Heart right ventricle (tissue), 16 donors: Measurements from ENCODE around the gene MED19. TPM values are rescaled to one million over a fixed set of nuclear protein-coding genes. Genes with fewer than 3 reads are reported as not detected.

Experiments used
- ATAC-seq, 8 donors: fragments of 200-7000 bp; cut with Tn5 transposase; one replicate each; pipeline ENCODE4 v1.9.1; 2020; ENCODE audit warnings: mild to moderate bottlenecking in 8 of 8, moderate library complexity in 8 of 8, moderate number of reproducible peaks in 1 of 8
- DNase-seq, 2 donors: peaks; one replicate each; pipeline ENCODE4 v3.0.0-alpha.2; 2020
- H3K27ac ChIP-seq, 10 donors: fragments of 200-600 bp; sonication (generic) in 2 of 10; one replicate each; pipeline versions ENCODE4 v1.5.0 to v1.8.0; 2020 to 2022; ENCODE audit warnings: mild to moderate bottlenecking in 3 of 10
- H3K27me3 ChIP-seq, 7 donors: fragments of 200-600 bp; one replicate each; pipeline ENCODE4 v1.8.0; 2021 to 2022; ENCODE audit warnings: mild to moderate bottlenecking in 2 of 7
- H3K36me3 ChIP-seq, 9 donors: fragments of 200-600 bp; sonication (generic) in 1 of 9; one replicate each; pipeline versions ENCODE4 v1.5.0 to v1.8.0; 2020 to 2022; ENCODE audit warnings: mild to moderate bottlenecking in 2 of 9
- H3K4me1 ChIP-seq, 9 donors: fragments of 200-600 bp; sonication (generic) in 1 of 9; one replicate each; pipeline versions ENCODE4 v1.5.0 to v1.8.0; 2020 to 2022; ENCODE audit warnings: mild to moderate bottlenecking in 4 of 9
- H3K4me3 ChIP-seq, 10 donors: fragments of 200-600 bp; sonication (generic) in 2 of 10; one replicate each; pipeline versions ENCODE4 v1.5.0 to v1.8.0; 2020 to 2022; ENCODE audit warnings: mild to moderate bottlenecking in 7 of 10, moderate library complexity in 2 of 10
- H3K9me3 ChIP-seq, 11 donors: fragments of 200-600 bp in 10 of 11; sonication (generic) in 2 of 11; one replicate each; pipeline versions ENCODE4 v1.5.0 to v1.8.0; 2013 to 2022; ENCODE audit warnings: mild to moderate bottlenecking in 2 of 11, control low read depth in 1 of 11, moderate library complexity in 1 of 11
- WGBS, 2 donors: extraction: QIAGEN DNeasy Blood & Tissue Kit; methylation state at CpG; one replicate each; pipeline ENCODE4 v1.1.7; 2013; ENCODE audit warnings: inconsistent platforms in 1 of 2; 5-methylcytosine and 5-hydroxymethylcytosine counted together
- intact Hi-C, 10 donors: fragments of 100-400 bp; cut with DNase I; formaldehyde crosslinking; loops; one replicate each; pipeline versions ENCODE4 v1.11.1 to v1.14.2; 2022
- polyA plus RNA-seq, 2 donors: library from polyadenylated mRNA; stranded (reverse); fragments of 200-250 nt; gene quantifications; one replicate each; pipeline ENCODE4 v1.2.3, GENCODE V29; 2013
- total RNA-seq, 10 donors: library from RNA; stranded (reverse); fragmentation: NEBNext Ultra II Directional in 3 of 10; extraction: Animal tissue kit (Norgen Biotek cat#: 25700) in 3 of 10; gene quantifications; one replicate each; pipeline versions ENCODE4 v1.2.1 to v1.2.4, GENCODE V29; 2021 to 2023
- TF ChIP-seq, protein P1 (sequence below), 9 donors: fragments of 200-600 bp; sonication (generic) in 2 of 9; IDR thresholded peaks; one replicate each; pipeline versions ENCODE4 v1.5.0 to v1.8.0; 2021 to 2022; ENCODE audit warnings: antibody characterized with exemption in 9 of 9, mild to moderate bottlenecking in 5 of 9, moderate library complexity in 1 of 9
- donor health status: Arrhythmogenic right ventricular cardiomyopathy.
- donor health status: ischemic (EF 13 %, LVEDD 7.1; RV severe dilation, severe dysfunction).
- donor health status: healthy with polysubstance abuse.
- donor health status: DM: no; HTN: yes; CAD: no.
- donor health status: DM: no; HTN: no; CAD: no.
- donor health status: ischemic (EF 25% LVEDD 6.9; RV normal size, moderate dysfunction).
- donor health status: ischemic (EF 25% LVEDD 5.7; RV mildly dilated, moderate dysfunction).
- donor health status: healthy.
- donor health status: DM: yes; HTN: yes; CAD: no.
- donor health status: Ischemic cardiomyopathy.
- donor health status: ischemic (EF 35%, LVEDD 5.7; RV mildly dilated, moderate dysfunction).
- donor health status: nonischemic (EF 11% LVEDD 7.7; RV severe dilation, severe dysfunction).
- donor health status: DM: yes; HTN: yes; CAD: no.
- donor health status: PGD.
- donor health status: ischemic (EF 29% LVEDD 5.4; RV normal size, mild dysfunction).
- donor health status: nonischemic (EF 23%, LVEDD 6.1; RV moderate dilation, normal function).

The MED19 gene
- total and polyA plus RNA-seq, 12 donors = 5.2 to 18.3 (median 8.4) TPM

DNA sequence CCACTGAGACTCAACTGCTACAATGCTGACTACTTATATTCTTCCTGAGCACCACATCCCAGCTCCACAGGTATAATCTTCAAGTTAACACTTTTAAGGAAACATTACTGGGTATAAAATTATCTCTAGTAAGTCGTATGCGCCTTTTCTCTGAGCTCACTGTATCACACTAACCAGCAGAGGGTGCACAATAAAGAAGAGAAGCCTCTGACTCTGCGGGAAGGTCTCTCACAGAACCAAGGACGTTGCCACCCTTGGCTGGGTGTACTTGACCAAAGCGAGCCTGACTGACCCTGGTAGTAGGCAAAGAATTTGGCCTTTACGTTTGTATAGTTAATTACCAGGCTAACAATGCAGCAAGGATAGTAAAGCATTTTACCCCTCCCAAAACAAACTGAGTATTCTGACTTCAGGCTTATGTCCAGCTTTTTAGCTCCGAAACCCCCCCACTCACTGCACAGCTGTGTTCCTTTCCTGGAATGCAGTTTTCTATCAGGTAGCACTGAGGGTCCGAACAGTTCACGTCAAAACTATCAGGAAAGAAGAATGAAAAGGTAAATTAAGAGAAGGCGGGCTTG is 39.8 kb upstream of the MED19 start, which contains the start of gene BTBD18:
BTBD18 (minus strand) TSS at position 144 of the 578 bp plus-strand sequence. CDS start 631 bp downstream, outside the sequence.
- no peaks in the 10 kb centered on the region for H3K27me3 ChIP-seq
- peak; percentile 61 to 89 (median 85) for ATAC-seq
- peaks cover 0 to 10% (median 6%) of the 10 kb centered on the region in 9 donors for H3K4me1 ChIP-seq
- no peaks in the 10 kb centered on the region for H3K9me3 ChIP-seq
- intact Hi-C loops = loop anchor here in 6 of 10 donors (2.0 to 10.0 kb wide), 4 partner anchors 49 to 766 kb away; no protein-coding TSS in a partner anchor
- peak in 1 of 2 donors; percentile 23 for DNase-seq
- 47 to 49% methylated on average over 10 of the region's 10 CpGs for WGBS, 2 donors
- no peak within 1 kb of the TSS for H3K4me3 ChIP-seq
- peaks cover 0 to 31% (median 0%) of the 10 kb centered on the region in 9 donors for H3K36me3 ChIP-seq
- H3K27ac ChIP-seq = peak within 1 kb of the TSS in 4 of 10 donors; percentile 7 to 61 (median 55)
- TF ChIP-seq, protein P1, sequence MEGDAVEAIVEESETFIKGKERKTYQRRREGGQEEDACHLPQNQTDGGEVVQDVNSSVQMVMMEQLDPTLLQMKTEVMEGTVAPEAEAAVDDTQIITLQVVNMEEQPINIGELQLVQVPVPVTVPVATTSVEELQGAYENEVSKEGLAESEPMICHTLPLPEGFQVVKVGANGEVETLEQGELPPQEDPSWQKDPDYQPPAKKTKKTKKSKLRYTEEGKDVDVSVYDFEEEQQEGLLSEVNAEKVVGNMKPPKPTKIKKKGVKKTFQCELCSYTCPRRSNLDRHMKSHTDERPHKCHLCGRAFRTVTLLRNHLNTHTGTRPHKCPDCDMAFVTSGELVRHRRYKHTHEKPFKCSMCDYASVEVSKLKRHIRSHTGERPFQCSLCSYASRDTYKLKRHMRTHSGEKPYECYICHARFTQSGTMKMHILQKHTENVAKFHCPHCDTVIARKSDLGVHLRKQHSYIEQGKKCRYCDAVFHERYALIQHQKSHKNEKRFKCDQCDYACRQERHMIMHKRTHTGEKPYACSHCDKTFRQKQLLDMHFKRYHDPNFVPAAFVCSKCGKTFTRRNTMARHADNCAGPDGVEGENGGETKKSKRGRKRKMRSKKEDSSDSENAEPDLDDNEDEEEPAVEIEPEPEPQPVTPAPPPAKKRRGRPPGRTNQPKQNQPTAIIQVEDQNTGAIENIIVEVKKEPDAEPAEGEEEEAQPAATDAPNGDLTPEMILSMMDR (IDR thresholded peaks at IDR 0.05) = peak; percentile 29 to 65 (median 59)

DNA sequence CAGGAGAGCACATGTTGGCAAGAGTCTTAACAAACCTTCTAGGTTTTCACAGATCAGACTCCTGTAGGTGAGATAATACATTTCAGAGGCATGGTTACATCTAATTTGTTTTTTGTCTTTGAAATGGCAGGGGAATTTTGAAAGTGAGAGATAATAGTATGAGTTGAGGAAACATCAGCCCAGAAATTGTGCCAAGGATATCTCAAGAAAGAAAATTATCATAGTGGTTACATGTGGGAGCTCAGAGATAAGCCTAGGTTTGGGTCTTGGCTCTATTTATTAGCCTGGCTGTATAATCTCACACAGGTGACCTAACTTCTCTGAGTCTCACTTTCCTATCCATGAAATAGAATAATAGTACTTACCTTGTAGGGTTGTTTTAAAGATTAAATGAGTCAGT is 39.2 kb upstream of the MED19 start:
- intact Hi-C loops = loop anchor here in 5 of 10 donors (2.0 to 10.0 kb wide), 4 partner anchors 50 to 766 kb away; no protein-coding TSS in a partner anchor
- no peak for ATAC-seq
- no peaks in the 10 kb centered on the region for H3K9me3 ChIP-seq
- TF ChIP-seq, protein P1 (IDR thresholded peaks at IDR 0.05) = no peak
- no peak for DNase-seq
- peak overlapping the region in 3 of 10 donors; percentile 54 to 61 (median 56) for H3K27ac ChIP-seq
- no peak overlapping the region for H3K4me3 ChIP-seq
- H3K36me3 ChIP-seq = peaks cover 0 to 36% (median 0%) of the 10 kb centered on the region in 9 donors
- no peaks in the 10 kb centered on the region for H3K27me3 ChIP-seq
- H3K4me1 ChIP-seq = peaks cover 0 to 10% (median 6%) of the 10 kb centered on the region in 9 donors

DNA sequence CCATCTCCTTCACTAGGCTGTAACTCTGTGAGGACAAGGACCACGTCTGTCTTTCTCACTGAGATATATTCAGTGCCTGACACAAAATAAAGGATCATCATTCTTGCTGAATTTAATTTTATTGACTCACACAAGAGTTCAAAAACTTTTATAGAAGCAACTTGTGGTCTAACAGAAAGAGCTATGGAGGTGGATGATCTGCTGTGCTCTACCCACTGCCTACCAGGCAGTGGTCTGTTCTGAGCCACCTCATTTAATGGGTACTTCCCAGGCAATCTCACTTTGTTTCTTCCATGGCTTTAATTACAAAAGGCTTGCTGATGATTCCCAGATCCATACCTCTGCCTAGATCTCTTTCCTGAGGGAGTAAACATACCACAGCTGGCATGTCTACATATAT is 34.9 kb upstream of the MED19 start:
- no peaks in the 10 kb centered on the region for H3K9me3 ChIP-seq
- H3K27me3 ChIP-seq = no peaks in the 10 kb centered on the region
- TF ChIP-seq, protein P1 (IDR thresholded peaks at IDR 0.05) = no peak
- 70 to 88% methylated on average over 1 of the region's 1 CpG for WGBS, 2 donors
- no peak overlapping the region for H3K27ac ChIP-seq
- DNase-seq (no peak), ATAC-seq (no peak)
- no peak overlapping the region for H3K4me3 ChIP-seq
- peaks cover 2 to 25% (median 19%) of the 10 kb centered on the region in 9 donors for H3K4me1 ChIP-seq
- intact Hi-C loops = loop anchor here in 2 of 10 donors (10.0 kb wide), 2 partner anchors 58 to 768 kb away; no protein-coding TSS in a partner anchor
- H3K36me3 ChIP-seq = peaks cover 0 to 73% (median 20%) of the 10 kb centered on the region in 9 donors

DNA sequence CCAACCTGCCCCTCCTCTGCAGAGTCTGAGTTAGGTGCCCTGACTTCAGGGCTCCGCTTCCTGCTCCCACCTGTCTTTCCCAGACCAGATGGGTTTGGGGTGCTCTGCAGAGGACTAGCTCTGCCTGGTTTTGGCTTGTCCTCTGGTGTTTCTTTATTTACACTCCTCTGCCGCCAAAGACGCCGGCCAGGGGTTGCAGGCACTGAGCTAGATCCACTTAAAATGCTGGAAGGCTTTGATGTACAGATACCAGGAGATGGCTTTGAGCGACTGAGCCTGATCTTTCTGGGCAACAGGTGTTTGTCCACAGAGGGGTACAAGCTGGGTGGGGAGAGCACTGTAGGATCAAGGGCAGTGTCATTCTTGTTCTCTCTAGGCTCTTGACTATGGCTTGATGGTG is 33.2 kb upstream of the MED19 start:
- Histone ChIP-seq H3K4me1 (peaks cover 2 to 28% (median 22%) of the 10 kb centered on the region in 9 donors), H3K4me3 (no peak overlapping the region), H3K27ac (no peak overlapping the region), H3K27me3 (no peaks in the 10 kb centered on the region), H3K9me3 (no peaks in the 10 kb centered on the region), H3K36me3 (peaks cover 0 to 75% (median 20%) of the 10 kb centered on the region in 9 donors)
- ATAC-seq = no peak
- no peak for DNase-seq
- intact Hi-C loops = loop anchor here in 2 of 10 donors (10.0 kb wide), 2 partner anchors 60 to 770 kb away; no protein-coding TSS in a partner anchor
- WGBS, 2 donors = 51 to 78% methylated on average over 5 of the region's 5 CpGs
- TF ChIP-seq, protein P1 (IDR thresholded peaks at IDR 0.05) = no peak
